H1 (cell line): ENCODE measurements around the gene LPCAT1. TPM values are rescaled to one million over a fixed set of nuclear protein-coding genes. Genes with fewer than 3 reads are reported as not detected.

ENCODE experiments used
- CTCF ChIA-PET: fragments of 300-600 bp; sonication (Branson Sonifier 250); formaldehyde crosslinking; loops from one replicate; lab custom pipeline; 2021; ENCODE audit not compliant: partially characterized antibody; lab: Charles Lee
- POLR2A ChIA-PET: fragments of 300-600 bp; sonication (Branson Sonifier 250); formaldehyde crosslinking; loops from one replicate; lab custom pipeline; 2021; ENCODE audit warnings: inconsistent platforms; ENCODE audit not compliant: partially characterized antibody; lab: Charles Lee
- DNase-seq, 2 experiments: peaks; one replicate each; pipeline versions ENCODE4 v3.0.0 to v3.0.0-alpha.2; 2010 to 2022; ENCODE audit warnings: low spot score in 2 of 2, low read depth in 1 of 2, mixed read lengths in 1 of 2
- FAIRE-seq: peaks from 2 replicates; lab custom pipeline; 2011; peaks lifted over from hg19 to GRCh38; lab: Jason Lieb, UNC
- H2AFZ ChIP-seq: 2 replicates; pipeline ENCODE4 v1.8.1; 2012; ENCODE audit warnings: low read length, inconsistent platforms
- H2AK5ac ChIP-seq: 2 replicates; pipeline ENCODE4 v1.6.1; 2013; ENCODE audit warnings: low read depth, low read length
- H2BK120ac ChIP-seq: replicated peaks from 2 replicates; pipeline ENCODE3; 2013; ENCODE audit warnings: low read depth, low read length, inconsistent platforms
- H2BK12ac ChIP-seq: 2 replicates; pipeline ENCODE4 v1.6.1; 2013; ENCODE audit warnings: low read depth, low read length
- H2BK15ac ChIP-seq: 2 replicates; pipeline ENCODE4 v1.6.1; 2013; ENCODE audit warnings: low read length
- H2BK20ac ChIP-seq: 2 replicates; pipeline ENCODE4 v1.6.1; 2013; ENCODE audit warnings: low read length
- H2BK5ac ChIP-seq: 2 replicates; pipeline ENCODE4 v1.6.1; 2013; ENCODE audit warnings: low read depth, low read length
- H3K14ac ChIP-seq: 2 replicates; pipeline ENCODE4 v1.6.1; 2013; ENCODE audit warnings: inconsistent platforms; ENCODE audit not compliant: insufficient read length
- H3K18ac ChIP-seq: 2 replicates; pipeline ENCODE4 v1.6.1; 2013; ENCODE audit warnings: low read length; ENCODE audit errors: extremely low read depth
- H3K23ac ChIP-seq: 2 replicates; pipeline ENCODE4 v1.6.1; 2013; ENCODE audit warnings: inconsistent platforms; ENCODE audit not compliant: insufficient read length
- H3K23me2 ChIP-seq: 2 replicates; pipeline ENCODE4 v1.6.1; 2013; ENCODE audit warnings: low read depth, low read length
- H3K27ac ChIP-seq: 2 replicates; pipeline ENCODE4 v1.6.1; 2011; ENCODE audit warnings: low read depth, low read length, inconsistent platforms
- H3K27me3 ChIP-seq, 4 experiments: replicated peaks in 1 of 4; 1 replicate in 1 of 4; 2 replicates in 3 of 4; pipeline versions ENCODE4 v1.6.1 to v1.8.1; 2011 to 2013; ENCODE audit warnings: low read length in 3 of 4, mild to moderate bottlenecking in 3 of 4, inconsistent platforms in 2 of 4, mixed read lengths in 2 of 4, moderate library complexity in 1 of 4; ENCODE audit not compliant: control insufficient read depth in 3 of 4, insufficient read depth in 3 of 4; ENCODE audit errors: extremely low read depth in 1 of 4
- H3K36me3 ChIP-seq, 4 experiments: 2 replicates each; pipeline versions ENCODE4 v1.6.1 to v1.8.1; 2011 to 2013; ENCODE audit warnings: mild to moderate bottlenecking in 4 of 4, low read length in 3 of 4, moderate library complexity in 2 of 4, control low read depth in 1 of 4, inconsistent platforms in 1 of 4; ENCODE audit not compliant: insufficient read depth in 4 of 4, control insufficient read depth in 2 of 4
- H3K4ac ChIP-seq: replicated peaks from 2 replicates; pipeline ENCODE3; 2013; ENCODE audit warnings: low read length, low read depth, mixed read lengths, inconsistent platforms; ENCODE audit not compliant: insufficient read length
- H3K4me1 ChIP-seq, 4 experiments: replicated peaks in 1 of 4; 1 replicate in 1 of 4; 2 replicates in 3 of 4; pipeline versions ENCODE4 v1.6.1 to v1.8.1; 2011 to 2013; ENCODE audit warnings: low read length in 3 of 4, inconsistent platforms in 2 of 4, mixed read lengths in 1 of 4; ENCODE audit not compliant: insufficient read depth in 4 of 4, control insufficient read depth in 3 of 4
- H3K4me2 ChIP-seq, 2 experiments: 2 replicates each; pipeline versions ENCODE4 v1.6.1 to v1.8.1; 2011 to 2013; ENCODE audit warnings: low read depth in 2 of 2, low read length in 2 of 2, control low read depth in 1 of 2, inconsistent platforms in 1 of 2, mild to moderate bottlenecking in 1 of 2; ENCODE audit not compliant: insufficient read depth in 1 of 2
- H3K4me3 ChIP-seq, 4 experiments: fragments of 200-600, 300-600 bp in 1 of 4; sonication (generic), shearing (Covaris generic), sonication (Bioruptor Twin) in 1 of 4; 2 replicates each; pipeline versions ENCODE4 v1.5.1 to v1.8.1; 2011 to 2016; ENCODE audit warnings: low read length in 4 of 4, low read depth in 3 of 4, control low read depth in 2 of 4, inconsistent platforms in 2 of 4, mild to moderate bottlenecking in 2 of 4, mixed read lengths in 1 of 4, moderate library complexity in 1 of 4; ENCODE audit not compliant: insufficient read depth in 2 of 4; ENCODE audit errors: extremely low read depth in 1 of 4
- H3K56ac ChIP-seq: replicated peaks from 2 replicates; pipeline ENCODE3; 2013; ENCODE audit warnings: low read depth, mild to moderate bottlenecking, mixed read lengths, low read length, inconsistent platforms; ENCODE audit not compliant: insufficient read length
- H3K79me1 ChIP-seq: 2 replicates; pipeline ENCODE4 v1.6.1; 2013; ENCODE audit warnings: low read depth, low read length, control low read depth
- H3K79me2 ChIP-seq, 2 experiments: 2 replicates each; pipeline versions ENCODE4 v1.6.1 to v1.8.1; 2012 to 2013; ENCODE audit warnings: low read length in 2 of 2, mild to moderate bottlenecking in 2 of 2, inconsistent platforms in 1 of 2; ENCODE audit not compliant: insufficient read depth in 2 of 2, control insufficient read depth in 1 of 2
- H3K9ac ChIP-seq, 4 experiments: replicated peaks in 1 of 4; 1 replicate in 1 of 4; 2 replicates in 3 of 4; pipeline versions ENCODE4 v1.6.1 to v1.8.1; 2011 to 2013; ENCODE audit warnings: low read depth in 3 of 4, low read length in 3 of 4, control low read depth in 2 of 4, mild to moderate bottlenecking in 2 of 4, moderate library complexity in 2 of 4, inconsistent platforms in 1 of 4; ENCODE audit errors: extremely low read depth in 1 of 4
- H3K9me3 ChIP-seq, 2 experiments: 2 replicates each; pipeline versions ENCODE4 v1.6.1 to v1.8.1; 2012 to 2013; ENCODE audit warnings: mild to moderate bottlenecking in 2 of 2, moderate library complexity in 2 of 2, control low read depth in 1 of 2, inconsistent platforms in 1 of 2, low read depth in 1 of 2, low read length in 1 of 2, mixed read lengths in 1 of 2; ENCODE audit not compliant: insufficient read depth in 2 of 2
- H4K20me1 ChIP-seq, 2 experiments: replicated peaks in 1 of 2; 2 replicates each; pipeline versions ENCODE3 to v1.8.1; 2011 to 2013; ENCODE audit warnings: inconsistent platforms in 2 of 2, low read length in 2 of 2, mild to moderate bottlenecking in 1 of 2; ENCODE audit not compliant: insufficient read depth in 2 of 2, control insufficient read depth in 1 of 2
- H4K5ac ChIP-seq: 2 replicates; pipeline ENCODE4 v1.6.1; 2013; ENCODE audit warnings: low read length, low read depth, mixed read lengths, inconsistent platforms; ENCODE audit not compliant: insufficient read length
- H4K8ac ChIP-seq: 2 replicates; pipeline ENCODE4 v1.8.0; 2013; ENCODE audit warnings: mild to moderate bottlenecking, moderate library complexity, low read length, inconsistent platforms; ENCODE audit not compliant: insufficient read depth; ENCODE audit errors: extremely low read depth
- H4K91ac ChIP-seq: replicated peaks from 2 replicates; pipeline ENCODE3; 2013; ENCODE audit warnings: low read length, mixed read lengths, inconsistent platforms; ENCODE audit not compliant: insufficient read length
- BCL11A ChIP-seq, 2 experiments: IDR thresholded peaks; one replicate each; pipeline ENCODE4 v1.6.1; 2011; ENCODE audit warnings: low read depth in 2 of 2, low read length in 2 of 2, mild to moderate bottlenecking in 2 of 2
- CREB1 ChIP-seq: IDR thresholded peaks from 2 replicates; pipeline ENCODE4 v1.6.1; 2012; ENCODE audit warnings: inconsistent platforms
- EGR1 ChIP-seq: IDR thresholded peaks from 2 replicates; pipeline ENCODE4 v1.6.1; 2011; ENCODE audit warnings: low read depth, low read length, borderline replicate concordance
- EP300 ChIP-seq, 2 experiments: IDR thresholded peaks; 1 replicate in 1 of 2; 2 replicates in 1 of 2; pipeline ENCODE4 v1.6.1; 2011 to 2012; ENCODE audit warnings: low read depth in 2 of 2, low read length in 2 of 2, mild to moderate bottlenecking in 2 of 2, borderline replicate concordance in 1 of 2, inconsistent platforms in 1 of 2, moderate library complexity in 1 of 2
- GTF2F1 ChIP-seq: IDR thresholded peaks from 2 replicates; pipeline ENCODE4 v1.6.1; 2012; ENCODE audit warnings: low read depth, low read length, improper control_type of control experiment, borderline replicate concordance
- HDAC2 ChIP-seq, 2 experiments: fragments of 300-600 bp in 1 of 2; sonication (generic) in 1 of 2; IDR thresholded peaks; 2 replicates each; pipeline ENCODE4 v1.6.1; 2011 to 2012; ENCODE audit warnings: low read depth in 2 of 2, low read length in 2 of 2, mild to moderate bottlenecking in 2 of 2, moderate library complexity in 2 of 2, borderline replicate concordance in 1 of 2, inconsistent platforms in 1 of 2
- MAFK ChIP-seq: IDR thresholded peaks from 2 replicates; pipeline ENCODE4 v1.6.1; 2012; ENCODE audit warnings: low read depth, mild to moderate bottlenecking, improper control_type of control experiment, low read length
- POU5F1 ChIP-seq: IDR thresholded peaks from 2 replicates; pipeline ENCODE4 v1.6.1; 2011; ENCODE audit warnings: low read depth, mild to moderate bottlenecking, low read length, moderate library complexity
- RAD21 ChIP-seq, 2 experiments: IDR thresholded peaks in 1 of 2; conservative IDR thresholded peaks in 1 of 2; 2 replicates each; pipeline ENCODE4 v1.6.1; 2011; ENCODE audit warnings: low read depth in 2 of 2, low read length in 2 of 2, improper control_type of control experiment in 1 of 2, inconsistent platforms in 1 of 2, mild to moderate bottlenecking in 1 of 2, moderate library complexity in 1 of 2
- RBBP5 ChIP-seq: IDR thresholded peaks from 2 replicates; pipeline ENCODE4 v1.7.1; 2012; ENCODE audit warnings: low read depth, mild to moderate bottlenecking, inconsistent platforms, low read length, moderate library complexity, borderline replicate concordance
- SIX5 ChIP-seq: IDR thresholded peaks from 2 replicates; pipeline ENCODE4 v1.6.1; 2011; ENCODE audit warnings: mild to moderate bottlenecking, low read depth, low read length
- SP4 ChIP-seq: IDR thresholded peaks from 2 replicates; pipeline ENCODE4 v1.6.1; 2012; ENCODE audit warnings: low read length, inconsistent platforms
- WGBS, 2 experiments: shearing (Covaris generic) in 1 of 2; methylation state at CpG; one replicate each; pipeline versions ENCODE4 v1.1.6 to v1.1.7; 2013 to 2015; ENCODE audit warnings: low lambda C conversion rate in 2 of 2, mixed read lengths in 2 of 2, inconsistent platforms in 1 of 2, low coverage in 1 of 2, missing lambda C conversion rate in 1 of 2; ENCODE audit not compliant: insufficient replicate concordance in 2 of 2, insufficient coverage in 1 of 2, insufficient read length in 1 of 2; ENCODE audit errors: extremely low coverage in 1 of 2, missing lambda C conversion rate in 1 of 2; 5-methylcytosine and 5-hydroxymethylcytosine counted together
- polyA plus RNA-seq, 7 experiments: library from polyadenylated mRNA; depleted of rRNA in 3 of 7; stranded (reverse) in 5 of 7; unstranded in 2 of 7; fragments of >200 nt in 5 of 7; fragments of 200-250 nt in 2 of 7; gene quantifications; 1 replicate in 5 of 7; 2 replicates in 1 of 7; 4 replicates in 1 of 7; pipeline versions ENCODE4 v1.2.1 to v1.2.3, GENCODE V29; 2011 to 2013; ENCODE audit warnings: missing spikeins in 2 of 7, mixed read lengths in 2 of 7
- total RNA-seq: library from RNA; stranded (reverse); fragmentation: NEBNext Ultra II Directional; extraction: Animal tissue kit (Norgen Biotek cat#: 25700); gene quantifications from 2 replicates; pipeline ENCODE4 v1.2.1, GENCODE V29; 2021
- TF ChIP-seq, protein P1 (sequence below): IDR thresholded peaks from 2 replicates; pipeline ENCODE4 v1.6.1; 2011; ENCODE audit warnings: low read depth, mild to moderate bottlenecking, low read length; ENCODE audit not compliant: insufficient read depth

Gene LPCAT1
- total and polyA plus RNA-seq, 2 of the 8 experiments (the other 6 are each of a cell fraction or from before 2014, with no cell fraction given) = 107 to 260 TPM

DNA sequence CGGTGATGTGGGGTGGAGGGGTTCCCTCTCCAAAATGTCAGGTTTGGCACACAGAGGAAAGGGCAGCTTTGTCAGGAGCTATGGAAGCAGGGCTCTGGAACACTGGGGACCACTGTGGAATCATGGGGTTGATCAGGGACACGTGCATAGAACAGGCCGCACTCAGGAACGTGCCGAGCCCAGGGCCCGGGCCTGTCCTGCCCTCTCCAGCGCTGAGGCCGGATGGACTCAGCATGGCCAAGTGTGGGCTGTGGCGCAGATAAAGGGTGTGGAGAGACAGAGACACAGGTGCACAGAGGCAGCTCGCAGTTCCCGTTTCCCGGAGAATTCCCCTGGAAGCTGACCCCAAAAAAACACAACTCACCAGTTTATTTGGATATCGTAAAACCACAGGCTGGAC lies 40.7 kb downstream of the LPCAT1 start:
- no peaks in the 10 kb centered on the region for H3K23me2 ChIP-seq
- TF ChIP-seq EP300 (IDR thresholded peaks at IDR 0.05; ENCODE audit: borderline replicate concordance in 1 of 2, low read depth in 2 of 2, low read length in 2 of 2) = no peak
- TF ChIP-seq GTF2F1 = no peak
- TF ChIP-seq, protein P1, sequence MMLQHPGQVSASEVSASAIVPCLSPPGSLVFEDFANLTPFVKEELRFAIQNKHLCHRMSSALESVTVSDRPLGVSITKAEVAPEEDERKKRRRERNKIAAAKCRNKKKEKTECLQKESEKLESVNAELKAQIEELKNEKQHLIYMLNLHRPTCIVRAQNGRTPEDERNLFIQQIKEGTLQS = no peak
- TF ChIP-seq BCL11A (IDR thresholded peaks at IDR 0.05; ENCODE audit: low read depth in 2 of 2, low read length in 2 of 2) = no peak
- no peak for TF ChIP-seq HDAC2 (IDR thresholded peaks at IDR 0.05; ENCODE audit: borderline replicate concordance in 1 of 2, low read depth in 2 of 2, low read length in 2 of 2)
- TF ChIP-seq MAFK = no peak
- TF ChIP-seq CREB1 = no peak
- no peak for TF ChIP-seq SIX5
- TF ChIP-seq RAD21 (IDR thresholded peaks at IDR 0.05 in 1 of 2, conservative IDR thresholded peaks at IDR 0.05 in 1 of 2; ENCODE audit: low read depth in 2 of 2, low read length in 2 of 2) = no peak
- TF ChIP-seq RBBP5 = no peak
- TF ChIP-seq EGR1 = no peak
- no peak for TF ChIP-seq POU5F1
- TF ChIP-seq SP4 = no peak

More for the DNA sequence above, 40.7 kb downstream of the LPCAT1 start:
- no peak overlapping the region for H3K9ac ChIP-seq
- H2BK120ac ChIP-seq = no peak overlapping the region
- no peak overlapping the region for H4K5ac ChIP-seq
- peaks cover 0 to 4% (median under 1%) of the 10 kb centered on the region in 4 experiments; a peak in 2 of 7 replicates for H3K4me1 ChIP-seq
- no peak overlapping the region for H3K4me2 ChIP-seq
- H3K36me3 ChIP-seq = peaks cover 30 to 52% (median 51%) of the 10 kb centered on the region in 4 experiments
- H2BK15ac ChIP-seq = no peak overlapping the region
- no peaks in the 10 kb centered on the region for H3K27me3 ChIP-seq
- FAIRE-seq (no peak), DNase-seq (no peak)
- ChIA-PET CTCF (interaction anchor here (0.6 to 7.7 kb wide), 10 partner anchors 9 to 161 kb away, joined by 3 to 47 read pairs (median 5); no protein-coding TSS in a partner anchor), POLR2A (interaction anchor here (1.2 to 1.6 kb wide), 4 partner anchors 9 to 30 kb away, joined by 3 to 4 read pairs (median 4); no protein-coding TSS in a partner anchor)
- H4K91ac ChIP-seq = no peak overlapping the region
- no peak overlapping the region for H4K8ac ChIP-seq
- no peak overlapping the region for H3K56ac ChIP-seq
- H3K18ac ChIP-seq = no peak overlapping the region
- H3K14ac ChIP-seq = no peak overlapping the region
- H2AFZ ChIP-seq = no peak overlapping the region
- no peak overlapping the region for H2BK12ac ChIP-seq
- 86% methylated on average over 13 of the region's 13 CpGs; no CpG with 5 or more reads in 1 of the 2 experiments for WGBS, 2 experiments
- H3K23ac ChIP-seq = no peak overlapping the region
- H3K9me3 ChIP-seq = no peaks in the 10 kb centered on the region
- no peak overlapping the region for H3K4me3 ChIP-seq
- peaks cover 14 to 20% of the 10 kb centered on the region in 2 experiments for H4K20me1 ChIP-seq
- H2BK20ac ChIP-seq = no peak overlapping the region
- no peak overlapping the region for H2AK5ac ChIP-seq
- peaks cover 10% of the 10 kb centered on the region; the same call in 1 of the 2 replicates for H3K79me1 ChIP-seq
- H3K4ac ChIP-seq = no peak overlapping the region
- H2BK5ac ChIP-seq = no peak overlapping the region
- H3K79me2 ChIP-seq = no peaks in the 10 kb centered on the region; a peak in 1 of 4 replicates
- H3K27ac ChIP-seq = no peak overlapping the region
